ENCODE results near the gene CEP85L. TPM values are rescaled to one million over a fixed set of nuclear protein-coding genes. Genes with fewer than 3 reads are reported as not detected.

CEP85L gene
- total and polyA plus RNA-seq, 4 experiments from 2014 or later: 32.7 to 71.1 (median 50.4) TPM

DNA sequence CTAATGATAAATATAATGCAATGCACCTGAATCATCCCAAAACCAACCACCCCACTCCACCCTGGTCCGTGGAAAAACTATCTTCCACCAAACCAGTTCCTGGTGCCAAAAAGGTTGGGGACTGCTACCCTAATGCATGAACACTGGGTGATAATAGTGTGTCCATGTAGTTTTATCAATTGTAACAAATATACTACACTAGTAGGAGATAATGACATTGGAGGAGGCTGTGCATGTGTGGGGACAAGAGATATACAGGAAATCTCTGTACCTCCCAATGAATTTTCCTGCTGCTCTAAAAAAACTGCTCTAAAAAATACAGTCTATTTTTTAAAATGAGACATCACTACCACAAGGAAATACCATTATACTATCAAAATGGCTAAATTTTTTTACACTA lies 20.5 kb downstream of the CEP85L start:
- Mint-ChIP-seq H3K4me1 (peaks cover 34 to 70% (median 54%) of the 10 kb centered on the region in 4 donors), H3K27me3 (no peaks in the 10 kb centered on the region), H3K9me3 (peaks cover 0 to 7% (median 0%) of the 10 kb centered on the region in 8 donors), H3K36me3 (peaks cover 46 to 60% of the 10 kb centered on the region in 2 donors), H3K27ac (peak overlapping the region in 3 of 7 donors; percentile 6 to 46 (median 35)), H3K4me3 (no peak overlapping the region)
- CTCF ChIA-PET (ENCODE audit: partially characterized antibody): interaction anchor here (1.2 to 1.5 kb wide), 2 partner anchors 8 to 16 kb away, joined by 3 to 4 read pairs; no protein-coding TSS in a partner anchor
- DNase-seq: no peak
- no peaks in the 10 kb centered on the region for H3K27me3 ChIP-seq (ENCODE audit: insufficient read depth, low read length)
- no peaks in the 10 kb centered on the region for H3K9me3 ChIP-seq (ENCODE audit: control insufficient read depth in 1 of 2, low read length in 2 of 2)
- H3K4me1 ChIP-seq (ENCODE audit: insufficient read depth, low read length): peaks cover 18% of the 10 kb centered on the region
- intact Hi-C loops (cut with micrococcal nuclease): no loop called here
- H3K36me3 ChIP-seq (ENCODE audit: insufficient read depth, low read length): peaks cover 15% of the 10 kb centered on the region
- POLR2A ChIA-PET (ENCODE audit: partially characterized antibody): interaction anchor here (1.4 kb wide), 1 partner anchor 20 kb away, joined by 4 read pairs; the partner anchor contains the start of gene CEP85L
- H3K27ac ChIP-seq (ENCODE audit: low read depth, low read length): no peak overlapping the region
- H3K4me3 ChIP-seq (ENCODE audit: low read length in 2 of 2): no peak overlapping the region

DNA sequence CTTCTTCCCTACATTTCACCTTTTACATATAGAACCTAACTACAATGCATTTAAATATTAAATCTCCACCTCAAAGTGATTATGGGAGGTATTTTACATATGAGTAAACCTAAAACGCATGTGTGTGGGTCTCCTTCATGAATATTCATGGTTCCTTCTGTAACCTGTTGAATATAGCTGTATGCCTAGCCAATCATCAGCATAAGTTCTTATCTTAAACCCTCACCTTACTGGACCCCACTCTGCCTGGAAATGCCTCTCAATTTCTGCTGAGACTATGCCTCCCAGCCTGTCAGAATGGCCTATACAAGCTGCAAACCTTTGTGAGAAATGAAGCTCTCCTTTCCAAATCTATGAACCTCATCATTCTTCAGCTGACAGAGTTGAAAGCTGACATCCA lies 21.3 kb downstream of the CEP85L start:
- Histone ChIP-seq H3K27me3 (ENCODE audit: insufficient read depth, low read length) (no peaks in the 10 kb centered on the region), H3K4me3 (ENCODE audit: low read length in 2 of 2) (no peak overlapping the region), H3K36me3 (ENCODE audit: insufficient read depth, low read length) (peaks cover 19% of the 10 kb centered on the region), H3K27ac (ENCODE audit: low read depth, low read length) (no peak overlapping the region), H3K9me3 (ENCODE audit: control insufficient read depth in 1 of 2, low read length in 2 of 2) (no peaks in the 10 kb centered on the region), H3K4me1 (ENCODE audit: insufficient read depth, low read length) (peaks cover 18% of the 10 kb centered on the region)
- H3K4me3 Mint-ChIP-seq: peak overlapping the region in 1 of 8 donors; percentile 24
- CTCF ChIA-PET (ENCODE audit: partially characterized antibody): interaction anchor here (1.0 to 1.5 kb wide), 3 partner anchors 9 to 480 kb away, joined by 3 to 4 read pairs (median 3); no protein-coding TSS in a partner anchor
- POLR2A ChIA-PET (ENCODE audit: partially characterized antibody): interaction anchor here (1.0 kb wide), 1 partner anchor 9 kb away, joined by 3 read pairs; no protein-coding TSS in a partner anchor
- H3K36me3 Mint-ChIP-seq: peaks cover 47 to 62% of the 10 kb centered on the region in 2 donors
- H3K27ac Mint-ChIP-seq: peak overlapping the region in 1 of 7 donors; percentile 3
- intact Hi-C loops (cut with micrococcal nuclease): no loop called here
- peaks cover 32 to 69% (median 51%) of the 10 kb centered on the region in 4 donors for H3K4me1 Mint-ChIP-seq
- DNase-seq: no peak
- H3K27me3 Mint-ChIP-seq: no peaks in the 10 kb centered on the region
- H3K9me3 Mint-ChIP-seq: peaks cover 0 to 10% (median 0%) of the 10 kb centered on the region in 8 donors

DNA sequence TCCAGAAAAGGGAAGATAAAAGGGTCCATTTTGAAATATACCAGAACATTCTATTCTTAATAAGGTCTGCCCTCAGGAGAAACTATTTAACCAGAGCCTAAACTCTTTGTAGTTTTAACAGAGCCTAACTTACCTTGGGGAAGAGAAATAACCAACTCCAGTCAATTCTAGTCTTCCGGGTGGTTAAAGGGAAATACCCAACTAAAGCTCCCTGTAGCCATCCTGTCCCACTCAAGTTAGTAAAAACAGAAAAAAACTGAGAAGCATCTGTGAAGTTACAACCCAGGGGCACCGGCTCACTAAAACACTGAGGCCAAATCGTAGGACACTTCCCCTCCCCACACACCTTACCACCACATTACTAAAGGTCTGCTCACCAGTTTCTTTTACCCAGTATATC lies 23.7 kb downstream of the CEP85L start:
- H3K36me3 ChIP-seq (ENCODE audit: insufficient read depth, low read length): peaks cover 19% of the 10 kb centered on the region
- H3K4me3 Mint-ChIP-seq: peak overlapping the region in 2 of 8 donors; percentile 16 to 23
- H3K27ac Mint-ChIP-seq: peak overlapping the region in 4 of 7 donors; percentile 19 to 72 (median 65)
- peaks cover 41 to 84% (median 60%) of the 10 kb centered on the region in 4 donors for H3K4me1 Mint-ChIP-seq
- peaks cover 49 to 58% of the 10 kb centered on the region in 2 donors for H3K36me3 Mint-ChIP-seq
- no peaks in the 10 kb centered on the region for H3K27me3 ChIP-seq (ENCODE audit: insufficient read depth, low read length)
- no peaks in the 10 kb centered on the region for H3K9me3 ChIP-seq (ENCODE audit: control insufficient read depth in 1 of 2, low read length in 2 of 2)
- H3K27ac ChIP-seq (ENCODE audit: low read depth, low read length): no peak overlapping the region
- no peak for DNase-seq
- H3K4me1 ChIP-seq (ENCODE audit: insufficient read depth, low read length): peaks cover 21% of the 10 kb centered on the region
- H3K4me3 ChIP-seq (ENCODE audit: low read length in 2 of 2): no peak overlapping the region
- H3K27me3 Mint-ChIP-seq: no peaks in the 10 kb centered on the region
- CTCF ChIA-PET (ENCODE audit: partially characterized antibody): no interaction called here
- intact Hi-C loops (cut with micrococcal nuclease): no loop called here
- peaks cover 0 to 10% (median 0%) of the 10 kb centered on the region in 8 donors for H3K9me3 Mint-ChIP-seq
- POLR2A ChIA-PET (ENCODE audit: partially characterized antibody): interaction anchor here (1.1 kb wide), 1 partner anchor 11 kb away, joined by 7 read pairs; no protein-coding TSS in a partner anchor

DNA sequence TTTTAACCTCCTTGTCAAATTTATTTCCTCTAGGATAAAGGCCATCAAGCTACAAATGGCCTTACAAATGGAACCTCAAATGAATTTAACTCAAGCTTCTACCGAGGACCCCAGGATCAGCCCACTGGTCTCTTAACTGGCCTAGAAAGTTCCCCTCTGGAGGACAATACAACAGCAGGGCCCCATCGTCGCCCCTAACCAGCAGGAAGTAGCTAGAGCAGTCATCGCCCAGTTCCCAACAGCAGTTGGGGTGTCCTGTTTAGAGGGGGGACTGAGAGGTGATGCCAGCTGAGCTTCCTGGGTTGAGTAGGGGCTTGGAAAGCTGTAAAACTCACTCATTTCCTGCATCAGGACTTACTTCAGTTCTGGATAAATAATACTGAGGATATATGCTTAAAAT lies 25.6 kb downstream of the CEP85L start:
- POLR2A ChIA-PET (ENCODE audit: partially characterized antibody): interaction anchor here (1.4 to 1.7 kb wide), 2 partner anchors 25 to 83 kb away, joined by 5 to 8 read pairs; partner anchors contain the start of gene CEP85L
- Mint-ChIP-seq H3K4me1 (peaks cover 44 to 84% (median 64%) of the 10 kb centered on the region in 4 donors), H3K9me3 (peaks cover 0 to 10% (median 0%) of the 10 kb centered on the region in 8 donors), H3K36me3 (peaks cover 34 to 46% of the 10 kb centered on the region in 2 donors), H3K4me3 (no peak overlapping the region), H3K27me3 (no peaks in the 10 kb centered on the region), H3K27ac (peak overlapping the region in 1 of 7 donors; percentile 79)
- H3K27me3 ChIP-seq (ENCODE audit: insufficient read depth, low read length): no peaks in the 10 kb centered on the region
- CTCF ChIA-PET (ENCODE audit: partially characterized antibody): interaction anchor here (1.0 to 1.7 kb wide), 6 partner anchors 9 to 83 kb away, joined by 3 to 10 read pairs (median 4); no protein-coding TSS in a partner anchor
- H3K36me3 ChIP-seq (ENCODE audit: insufficient read depth, low read length): peaks cover 18% of the 10 kb centered on the region
- no peak for DNase-seq
- intact Hi-C loops (cut with micrococcal nuclease): no loop called here
- no peak overlapping the region for H3K27ac ChIP-seq (ENCODE audit: low read depth, low read length)
- H3K4me1 ChIP-seq (ENCODE audit: insufficient read depth, low read length): peaks cover 25% of the 10 kb centered on the region
- H3K4me3 ChIP-seq (ENCODE audit: low read length in 2 of 2): no peak overlapping the region
- H3K9me3 ChIP-seq (ENCODE audit: control insufficient read depth in 1 of 2, low read length in 2 of 2): no peaks in the 10 kb centered on the region

DNA sequence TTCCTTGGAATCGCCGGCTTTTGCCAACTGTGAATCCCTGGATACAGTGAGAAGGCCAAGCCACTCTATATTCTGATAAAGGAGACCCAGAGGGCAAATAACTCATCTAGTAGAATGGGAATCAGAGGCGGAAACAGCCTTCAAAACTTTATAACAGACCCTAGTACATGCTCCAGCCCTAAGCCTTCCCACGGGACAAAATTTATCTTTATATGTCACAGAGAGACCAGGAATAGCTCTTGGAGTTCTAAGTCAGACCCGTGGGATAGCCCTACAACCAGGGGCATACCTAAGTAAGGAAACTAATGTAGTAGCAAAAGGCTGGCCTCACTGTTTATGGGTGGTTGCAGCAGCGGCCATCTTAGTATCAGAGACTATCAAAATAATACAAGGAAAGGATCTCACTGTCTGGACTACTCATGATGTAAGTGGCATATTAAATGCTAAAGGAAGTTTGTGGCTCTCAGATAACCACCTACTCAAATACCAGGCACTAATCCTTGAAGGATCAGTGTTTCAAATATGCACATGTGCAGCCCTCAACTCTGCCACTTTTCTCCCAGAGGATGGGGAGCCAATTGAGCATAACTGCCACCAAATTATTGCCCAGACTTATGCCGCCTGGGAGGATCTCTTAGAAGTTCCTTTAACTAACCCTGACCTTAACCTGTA lies 29.5 kb downstream of the CEP85L start:
- Mint-ChIP-seq H3K27ac (peak overlapping the region in 5 of 7 donors; percentile 12 to 69 (median 51)), H3K36me3 (peaks cover 16 to 18% of the 10 kb centered on the region in 2 donors), H3K27me3 (no peaks in the 10 kb centered on the region), H3K4me3 (no peak overlapping the region), H3K4me1 (peaks cover 47 to 84% (median 60%) of the 10 kb centered on the region in 4 donors), H3K9me3 (peaks cover 0 to 10% (median 0%) of the 10 kb centered on the region in 8 donors)
- ChIA-PET CTCF (ENCODE audit: partially characterized antibody) (interaction anchor here (0.7 kb wide), 1 partner anchor 57 kb away, joined by 5 read pairs; no protein-coding TSS in a partner anchor), POLR2A (ENCODE audit: partially characterized antibody) (no interaction called here)
- DNase-seq: no peak
- peaks cover 11% of the 10 kb centered on the region for H3K36me3 ChIP-seq (ENCODE audit: insufficient read depth, low read length)
- H3K27ac ChIP-seq (ENCODE audit: low read depth, low read length): no peak overlapping the region
- peaks cover 16% of the 10 kb centered on the region for H3K4me1 ChIP-seq (ENCODE audit: insufficient read depth, low read length)
- H3K9me3 ChIP-seq (ENCODE audit: control insufficient read depth in 1 of 2, low read length in 2 of 2): no peaks in the 10 kb centered on the region
- H3K27me3 ChIP-seq (ENCODE audit: insufficient read depth, low read length): no peaks in the 10 kb centered on the region
- intact Hi-C loops (cut with micrococcal nuclease): no loop called here
- no peak overlapping the region for H3K4me3 ChIP-seq (ENCODE audit: low read length in 2 of 2)

DNA sequence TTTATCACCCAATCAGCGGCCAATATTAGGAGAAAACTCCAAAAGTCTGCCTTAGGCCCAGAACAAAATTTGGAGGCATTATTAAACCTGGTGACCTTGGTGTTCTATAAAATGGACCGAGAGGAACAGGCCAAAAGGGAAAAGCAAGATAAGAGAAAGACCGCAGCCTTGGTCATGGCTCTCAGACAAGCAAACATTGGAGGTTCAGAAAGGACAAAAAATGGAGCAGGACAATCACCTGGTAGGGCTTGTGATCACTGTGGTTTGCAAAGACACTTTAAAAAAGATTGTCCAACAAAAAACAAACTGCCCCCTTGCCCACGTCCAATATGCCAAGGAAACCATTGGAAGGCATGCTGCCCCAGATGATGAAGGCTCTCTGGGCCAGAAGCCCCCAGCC lies 31.2 kb downstream of the CEP85L start:
- peaks cover 47 to 79% (median 59%) of the 10 kb centered on the region in 4 donors for H3K4me1 Mint-ChIP-seq
- H3K27me3 Mint-ChIP-seq: no peaks in the 10 kb centered on the region
- H3K27ac ChIP-seq (ENCODE audit: low read depth, low read length): no peak overlapping the region
- no peak overlapping the region for H3K4me3 Mint-ChIP-seq
- H3K9me3 Mint-ChIP-seq: no peaks in the 10 kb centered on the region
- DNase-seq: no peak
- H3K4me3 ChIP-seq (ENCODE audit: low read length in 2 of 2): no peak overlapping the region
- H3K9me3 ChIP-seq (ENCODE audit: control insufficient read depth in 1 of 2, low read length in 2 of 2): no peaks in the 10 kb centered on the region
- H3K36me3 Mint-ChIP-seq: peaks cover 0 to 15% of the 10 kb centered on the region in 2 donors
- peak overlapping the region in 3 of 7 donors; percentile 26 to 74 (median 70) for H3K27ac Mint-ChIP-seq
- CTCF ChIA-PET (ENCODE audit: partially characterized antibody): interaction anchor here (0.7 to 2.1 kb wide), 5 partner anchors 9 to 490 kb away, joined by 3 to 5 read pairs (median 3); no protein-coding TSS in a partner anchor
- H3K27me3 ChIP-seq (ENCODE audit: insufficient read depth, low read length): no peaks in the 10 kb centered on the region
- intact Hi-C loops (cut with micrococcal nuclease): no loop called here
- POLR2A ChIA-PET (ENCODE audit: partially characterized antibody): no interaction called here
- H3K36me3 ChIP-seq (ENCODE audit: insufficient read depth, low read length): no peaks in the 10 kb centered on the region
- H3K4me1 ChIP-seq (ENCODE audit: insufficient read depth, low read length): peaks cover 21% of the 10 kb centered on the region
